Lower lobe of right lung (tissue), 2 donors: ENCODE results near the gene NAT16. TPM values are rescaled to one million over a fixed set of nuclear protein-coding genes. Genes with fewer than 3 reads are reported as not detected.
"Not testable (repeated sequence)": the region's sequence is repeated elsewhere in the genome, so short reads cannot be mapped to it uniquely, and the experiment has no call there.

ENCODE experiments used
- ATAC-seq, 2 donors: fragments of 200-7000 bp; cut with Tn5 transposase; one replicate each; pipeline ENCODE4 v1.9.1; 2020 to 2022; ENCODE audit warnings: mild to moderate bottlenecking in 2 of 2, moderate library complexity in 2 of 2
- DNase-seq: peaks from one replicate; pipeline ENCODE4 v3.0.0-alpha.2; 2020
- H3K27ac ChIP-seq: fragments of 200-600 bp; one replicate; pipeline ENCODE4 v1.8.0; 2022
- H3K27me3 ChIP-seq: fragments of 200-600 bp; one replicate; pipeline ENCODE4 v1.8.0; 2022; ENCODE audit warnings: low read depth
- H3K36me3 ChIP-seq: fragments of 200-600 bp; one replicate; pipeline ENCODE4 v1.8.0; 2022; ENCODE audit warnings: mild to moderate bottlenecking
- H3K4me1 ChIP-seq: fragments of 200-600 bp; one replicate; pipeline ENCODE4 v1.8.0; 2022
- H3K4me3 ChIP-seq: fragments of 200-600 bp; one replicate; pipeline ENCODE4 v1.8.0; 2022; ENCODE audit warnings: mild to moderate bottlenecking
- H3K9me3 ChIP-seq: fragments of 200-600 bp; one replicate; pipeline ENCODE4 v1.8.0; 2022
- intact Hi-C: fragments of 100-400 bp; cut with DNase I; formaldehyde crosslinking; loops from one replicate; pipeline ENCODE4 v1.11.0; 2022
- total RNA-seq: library from RNA; stranded (reverse); fragmentation: NEBNext Ultra II Directional; extraction: Animal tissue kit (Norgen Biotek cat#: 25700); gene quantifications from one replicate; pipeline ENCODE4 v1.2.1, GENCODE V29; 2021
- TF ChIP-seq, protein P1 (sequence below): fragments of 200-600 bp; IDR thresholded peaks from one replicate; pipeline ENCODE4 v1.8.0; 2022; ENCODE audit warnings: antibody characterized with exemption, mild to moderate bottlenecking
- donor health status: DM: no; HTN: yes; CAD: no; lungs with severe emphysema.

NAT16 gene
- total RNA-seq, 1 donor from 2014 or later = not detected

DNA sequence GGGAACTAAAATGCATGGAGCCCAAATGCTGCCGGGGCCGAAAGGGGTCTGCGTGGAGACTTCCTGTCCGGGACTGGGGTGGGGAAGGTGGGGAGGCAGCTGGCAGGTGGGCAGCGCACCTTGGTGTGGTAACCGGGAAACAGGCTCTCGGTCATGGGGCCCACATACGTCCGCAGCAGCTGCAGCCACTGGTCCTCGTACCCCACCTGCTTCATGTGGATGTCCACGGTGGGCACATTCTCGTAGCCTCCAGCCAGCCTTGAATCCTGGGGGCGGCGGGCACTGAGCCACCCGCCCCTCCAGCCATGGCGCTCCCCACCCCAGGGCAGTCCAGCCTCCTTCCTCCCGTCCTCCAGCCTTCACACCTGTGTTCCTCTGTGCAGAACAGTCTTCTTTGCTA, 27.4 kb upstream of the NAT16 start:
- Histone ChIP-seq H3K4me1 (no peaks in the 10 kb centered on the region), H3K27me3 (peaks cover 12% of the 10 kb centered on the region), H3K36me3 (peaks cover 62% of the 10 kb centered on the region), H3K9me3 (no peaks in the 10 kb centered on the region), H3K4me3 (no peak overlapping the region), H3K27ac (no peak overlapping the region)
- no peak for ATAC-seq
- intact Hi-C loops = no loop called here
- DNase-seq = no peak
- TF ChIP-seq, protein P1, sequence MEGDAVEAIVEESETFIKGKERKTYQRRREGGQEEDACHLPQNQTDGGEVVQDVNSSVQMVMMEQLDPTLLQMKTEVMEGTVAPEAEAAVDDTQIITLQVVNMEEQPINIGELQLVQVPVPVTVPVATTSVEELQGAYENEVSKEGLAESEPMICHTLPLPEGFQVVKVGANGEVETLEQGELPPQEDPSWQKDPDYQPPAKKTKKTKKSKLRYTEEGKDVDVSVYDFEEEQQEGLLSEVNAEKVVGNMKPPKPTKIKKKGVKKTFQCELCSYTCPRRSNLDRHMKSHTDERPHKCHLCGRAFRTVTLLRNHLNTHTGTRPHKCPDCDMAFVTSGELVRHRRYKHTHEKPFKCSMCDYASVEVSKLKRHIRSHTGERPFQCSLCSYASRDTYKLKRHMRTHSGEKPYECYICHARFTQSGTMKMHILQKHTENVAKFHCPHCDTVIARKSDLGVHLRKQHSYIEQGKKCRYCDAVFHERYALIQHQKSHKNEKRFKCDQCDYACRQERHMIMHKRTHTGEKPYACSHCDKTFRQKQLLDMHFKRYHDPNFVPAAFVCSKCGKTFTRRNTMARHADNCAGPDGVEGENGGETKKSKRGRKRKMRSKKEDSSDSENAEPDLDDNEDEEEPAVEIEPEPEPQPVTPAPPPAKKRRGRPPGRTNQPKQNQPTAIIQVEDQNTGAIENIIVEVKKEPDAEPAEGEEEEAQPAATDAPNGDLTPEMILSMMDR = no peak

DNA sequence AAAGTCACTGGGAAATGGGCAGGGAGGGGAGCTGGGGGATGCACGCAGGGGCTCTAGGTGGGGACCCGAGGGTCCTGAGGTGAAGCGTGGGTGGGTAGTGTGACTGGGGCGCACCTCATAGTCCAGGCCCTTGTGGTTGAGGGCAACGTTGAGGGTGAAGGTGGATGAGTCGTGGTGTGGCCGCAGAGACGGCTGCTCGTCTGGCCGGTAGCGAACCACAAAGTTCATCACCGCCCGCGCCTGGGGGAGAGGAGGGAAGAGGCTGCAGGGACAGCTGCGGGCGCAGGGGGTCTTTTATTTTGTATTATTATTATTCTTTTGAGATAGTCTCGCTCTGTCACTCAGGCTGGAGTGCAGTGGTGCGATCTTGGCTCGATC, 26.6 kb upstream of the NAT16 start:
- no peak for ATAC-seq
- TF ChIP-seq, protein P1 = no peak
- DNase-seq = no peak
- no peak overlapping the region for H3K4me3 ChIP-seq
- peaks cover 20% of the 10 kb centered on the region for H3K27me3 ChIP-seq
- peaks cover 8% of the 10 kb centered on the region for H3K4me1 ChIP-seq
- intact Hi-C loops = no loop called here
- no peaks in the 10 kb centered on the region for H3K9me3 ChIP-seq
- peaks cover 54% of the 10 kb centered on the region for H3K36me3 ChIP-seq
- H3K27ac ChIP-seq = no peak overlapping the region

DNA sequence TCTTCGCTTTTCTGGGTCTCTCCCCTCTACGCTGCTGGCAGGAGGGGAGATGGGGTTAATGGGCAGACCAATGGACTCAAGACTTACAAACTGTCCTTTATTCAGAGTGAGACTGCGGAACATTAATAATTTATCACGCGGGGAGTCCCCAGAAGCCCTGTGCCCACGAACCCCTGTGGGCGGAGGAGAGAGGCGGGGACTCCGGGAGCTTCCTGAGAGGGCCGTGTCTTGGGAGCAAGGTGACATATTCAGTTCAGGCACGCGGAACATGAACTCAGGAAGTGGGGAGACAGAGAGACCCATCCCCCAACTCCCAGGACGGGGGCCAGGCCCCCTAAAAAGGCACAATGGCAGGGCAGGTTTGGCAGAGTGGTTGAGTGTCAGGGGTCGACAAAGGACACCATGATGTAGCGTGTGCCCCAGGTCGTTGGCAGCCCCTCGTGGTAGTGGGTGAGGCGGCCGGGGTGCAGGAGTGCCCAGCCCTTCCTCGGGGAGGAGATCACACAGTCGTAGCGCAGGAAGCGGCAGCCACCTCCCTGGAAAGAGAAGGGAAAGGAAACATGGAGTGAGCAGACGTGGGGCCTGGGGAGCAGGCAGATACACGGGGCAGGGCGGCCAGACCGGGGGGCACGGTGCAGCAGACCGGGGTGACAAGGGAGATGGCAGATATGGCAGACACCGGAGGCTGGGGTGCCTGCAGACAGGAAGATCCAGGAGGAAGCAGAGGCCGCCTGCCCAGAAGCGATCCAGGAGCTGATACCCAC, 26.0 kb upstream of the NAT16 start:
- peaks cover 10% of the 10 kb centered on the region for H3K4me1 ChIP-seq
- H3K4me3 ChIP-seq = no peak overlapping the region
- ATAC-seq (no peak), DNase-seq (no peak)
- TF ChIP-seq, protein P1 = no peak
- intact Hi-C loops = no loop called here
- H3K27me3 ChIP-seq = peaks cover 26% of the 10 kb centered on the region
- H3K27ac ChIP-seq = no peak overlapping the region
- H3K36me3 ChIP-seq = peaks cover 49% of the 10 kb centered on the region
- H3K9me3 ChIP-seq = no peaks in the 10 kb centered on the region

DNA sequence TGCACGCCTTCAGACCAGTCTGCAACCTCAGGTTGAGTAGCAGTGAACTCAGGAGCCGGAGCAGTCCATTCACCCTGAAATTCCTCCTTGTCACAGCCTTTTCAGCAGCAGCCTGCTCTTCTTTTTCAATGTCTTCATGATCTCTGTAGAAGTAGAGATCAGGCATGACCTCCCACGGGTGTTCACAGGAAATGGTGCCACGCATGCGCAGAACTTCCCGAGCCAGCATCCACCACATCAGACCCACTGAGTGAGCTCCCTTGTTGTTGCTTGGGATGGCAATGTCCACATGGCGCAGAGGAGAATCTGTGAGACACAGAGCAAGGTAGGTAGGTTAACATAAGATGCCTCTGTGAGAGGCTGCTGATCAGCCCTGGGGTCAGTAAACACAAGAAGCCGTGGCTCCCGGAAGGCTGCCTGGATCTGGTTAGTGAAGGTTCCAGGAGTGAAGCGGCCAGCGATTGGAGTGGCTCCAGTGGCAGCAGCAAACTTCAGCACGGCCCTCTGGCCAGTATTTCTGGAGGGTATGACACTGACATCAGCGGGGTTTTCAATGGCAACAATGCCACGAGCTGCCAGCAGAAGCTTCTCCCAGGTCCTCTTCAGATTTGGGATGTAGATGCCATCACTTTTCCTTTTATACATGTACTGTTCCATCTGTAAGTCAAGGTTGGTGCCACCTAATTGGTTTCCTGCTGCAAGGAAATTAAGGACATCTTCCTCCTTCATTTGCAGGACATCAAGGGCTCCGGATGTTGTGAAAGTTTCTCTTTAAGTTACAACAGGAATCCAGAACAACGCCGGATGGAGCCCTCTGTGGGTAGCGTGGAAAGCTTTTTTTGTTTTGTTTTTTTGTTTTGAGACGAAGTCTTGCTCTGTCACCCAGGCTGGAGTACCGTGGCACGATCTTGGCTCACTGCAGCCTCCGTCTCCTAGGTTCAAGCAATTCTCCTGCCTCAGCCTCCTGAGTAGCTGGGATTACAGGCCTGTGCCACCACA, 23.9 kb upstream of the NAT16 start:
- peaks cover 10% of the 10 kb centered on the region for H3K4me1 ChIP-seq
- H3K4me3 ChIP-seq, H3K9me3 ChIP-seq, H3K27ac ChIP-seq, ATAC-seq, intact Hi-C loops, DNase-seq: not testable (repeated sequence)
- peaks cover 44% of the 10 kb centered on the region for H3K27me3 ChIP-seq
- H3K36me3 ChIP-seq = peaks cover 28% of the 10 kb centered on the region

DNA sequence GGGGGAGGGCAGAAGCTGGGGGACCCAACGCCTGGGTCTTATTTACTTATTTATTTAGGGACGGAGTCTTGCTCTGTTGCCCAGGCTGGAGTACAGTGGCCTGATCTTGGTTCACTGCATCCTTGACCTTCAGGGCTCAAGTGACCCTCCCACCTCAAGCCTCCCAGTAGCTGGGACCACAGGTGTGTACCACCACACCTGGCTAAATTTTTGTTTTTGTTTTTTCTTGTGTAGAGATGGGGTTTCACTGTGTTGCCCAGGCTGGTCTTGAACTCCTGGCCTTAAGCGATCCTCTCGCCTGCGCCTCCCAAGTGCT, 22.5 kb upstream of the NAT16 start:
- no peak overlapping the region for H3K27ac ChIP-seq
- no peak for ATAC-seq
- peaks cover 10% of the 10 kb centered on the region for H3K4me1 ChIP-seq
- intact Hi-C loops = no loop called here
- H3K9me3 ChIP-seq = no peaks in the 10 kb centered on the region
- DNase-seq = no peak
- H3K27me3 ChIP-seq = peaks cover 57% of the 10 kb centered on the region
- peaks cover 18% of the 10 kb centered on the region for H3K36me3 ChIP-seq
- TF ChIP-seq, protein P1 = no peak
- no peak overlapping the region for H3K4me3 ChIP-seq
